Vein endothelial cell (primary cell): Measurements from ENCODE around the gene TRIM72. TPM values are rescaled to one million over a fixed set of nuclear protein-coding genes. Genes with fewer than 3 reads are reported as not detected.

ENCODE experiments used
- small RNA-seq: library from RNA; depleted of rRNA; stranded (forward); fragments of <200 nt; gene quantifications from one replicate; pipeline ENCODE3, GENCODE V24; 2012
- total RNA-seq: library from RNA; depleted of rRNA; stranded (reverse); fragments of >200 nt; gene quantifications from 2 replicates; pipeline ENCODE4 v1.2.3, GENCODE V29; 2012

Gene TRIM72, protein sequence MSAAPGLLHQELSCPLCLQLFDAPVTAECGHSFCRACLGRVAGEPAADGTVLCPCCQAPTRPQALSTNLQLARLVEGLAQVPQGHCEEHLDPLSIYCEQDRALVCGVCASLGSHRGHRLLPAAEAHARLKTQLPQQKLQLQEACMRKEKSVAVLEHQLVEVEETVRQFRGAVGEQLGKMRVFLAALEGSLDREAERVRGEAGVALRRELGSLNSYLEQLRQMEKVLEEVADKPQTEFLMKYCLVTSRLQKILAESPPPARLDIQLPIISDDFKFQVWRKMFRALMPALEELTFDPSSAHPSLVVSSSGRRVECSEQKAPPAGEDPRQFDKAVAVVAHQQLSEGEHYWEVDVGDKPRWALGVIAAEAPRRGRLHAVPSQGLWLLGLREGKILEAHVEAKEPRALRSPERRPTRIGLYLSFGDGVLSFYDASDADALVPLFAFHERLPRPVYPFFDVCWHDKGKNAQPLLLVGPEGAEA
- total RNA-seq, result under 0.01 TPM in 1 of 2 replicates, not detected in the other

DNA sequence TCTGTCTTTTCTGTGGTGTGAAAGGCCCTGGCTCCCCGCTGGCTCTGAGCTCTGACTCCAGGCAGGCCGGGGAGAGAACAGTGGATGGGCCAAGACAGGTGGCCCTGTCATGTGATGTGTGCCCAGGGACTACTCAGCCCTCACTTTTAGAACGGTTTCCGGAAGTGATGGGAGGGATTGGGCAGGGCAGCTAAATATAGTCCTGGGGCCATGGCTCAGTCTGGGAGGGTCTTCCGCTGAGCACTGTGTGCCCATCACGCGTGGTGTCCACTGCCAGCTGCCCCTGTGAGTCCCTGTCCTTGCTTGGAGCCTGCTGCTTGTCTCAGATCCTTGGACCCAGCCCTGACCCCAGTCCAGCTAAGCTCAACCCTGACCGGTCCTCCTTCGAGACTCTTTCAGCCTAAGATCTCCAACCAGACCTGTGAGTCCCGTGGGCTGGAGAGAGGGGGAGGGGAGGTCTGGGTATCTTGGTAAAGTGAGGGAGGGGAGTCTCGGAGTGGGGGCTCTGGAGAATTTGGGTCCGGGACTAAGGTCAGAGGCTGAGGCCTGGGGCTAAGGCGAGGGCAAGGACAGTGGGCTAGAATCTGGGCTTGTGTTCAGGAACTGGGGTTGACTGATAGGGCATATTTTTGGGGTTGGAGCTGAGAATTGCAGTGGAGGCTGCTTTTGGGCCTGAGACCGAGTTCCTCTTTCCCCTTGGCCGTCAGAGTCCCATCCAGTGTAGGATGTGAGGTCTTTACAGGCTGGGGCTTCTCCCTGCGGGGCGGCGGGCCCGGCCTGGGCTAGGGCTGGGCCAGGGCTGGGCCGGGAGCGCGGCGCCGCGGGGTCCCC is at the start of gene TRIM72:
Gene TRIM72, plus strand, starts transcription at position 243 of the 831 bp plus-strand sequence. CDS start 620 bp downstream, outside the sequence.

DNA sequence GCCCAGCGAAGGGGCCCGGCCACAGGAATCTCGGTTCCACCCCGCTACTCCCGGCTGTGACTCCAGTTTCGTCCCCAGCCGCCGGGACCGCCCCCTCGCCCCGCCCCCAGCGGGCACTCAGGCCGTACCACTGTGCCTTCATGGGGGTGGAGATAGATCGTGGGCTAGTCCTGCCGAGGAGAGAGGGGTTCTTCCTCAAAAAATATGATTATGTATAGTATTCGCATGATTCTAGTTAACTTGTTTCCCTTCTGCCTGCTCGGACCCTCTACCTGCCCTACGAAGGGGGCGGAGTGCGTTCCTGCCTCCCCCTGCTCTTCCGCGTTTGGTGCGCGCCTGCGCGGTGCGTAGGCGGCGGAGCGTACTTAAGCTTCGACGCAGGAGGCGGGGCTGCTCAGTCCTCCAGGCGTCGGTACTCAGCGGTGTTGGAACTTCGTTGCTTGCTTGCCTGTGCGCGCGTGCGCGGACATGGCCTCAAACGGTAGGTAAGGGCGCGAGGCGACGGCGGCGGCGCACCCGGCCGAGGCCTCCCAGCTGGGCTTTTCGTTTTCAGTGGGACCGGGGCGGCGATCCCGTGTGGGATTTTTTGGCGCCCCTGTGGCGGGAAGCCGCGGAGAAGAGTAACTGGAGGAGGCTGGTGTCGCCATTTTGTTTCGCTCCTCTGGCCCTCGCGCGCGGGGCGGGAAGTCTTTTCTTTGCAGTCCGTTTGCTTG is 34.0 kb upstream of the TRIM72 start, which contains the start of gene FUS:
Gene FUS, plus strand, starts transcription at position 393 of the 713 bp plus-strand sequence. Its CDS starts 76 bp downstream, at position 469.

DNA sequence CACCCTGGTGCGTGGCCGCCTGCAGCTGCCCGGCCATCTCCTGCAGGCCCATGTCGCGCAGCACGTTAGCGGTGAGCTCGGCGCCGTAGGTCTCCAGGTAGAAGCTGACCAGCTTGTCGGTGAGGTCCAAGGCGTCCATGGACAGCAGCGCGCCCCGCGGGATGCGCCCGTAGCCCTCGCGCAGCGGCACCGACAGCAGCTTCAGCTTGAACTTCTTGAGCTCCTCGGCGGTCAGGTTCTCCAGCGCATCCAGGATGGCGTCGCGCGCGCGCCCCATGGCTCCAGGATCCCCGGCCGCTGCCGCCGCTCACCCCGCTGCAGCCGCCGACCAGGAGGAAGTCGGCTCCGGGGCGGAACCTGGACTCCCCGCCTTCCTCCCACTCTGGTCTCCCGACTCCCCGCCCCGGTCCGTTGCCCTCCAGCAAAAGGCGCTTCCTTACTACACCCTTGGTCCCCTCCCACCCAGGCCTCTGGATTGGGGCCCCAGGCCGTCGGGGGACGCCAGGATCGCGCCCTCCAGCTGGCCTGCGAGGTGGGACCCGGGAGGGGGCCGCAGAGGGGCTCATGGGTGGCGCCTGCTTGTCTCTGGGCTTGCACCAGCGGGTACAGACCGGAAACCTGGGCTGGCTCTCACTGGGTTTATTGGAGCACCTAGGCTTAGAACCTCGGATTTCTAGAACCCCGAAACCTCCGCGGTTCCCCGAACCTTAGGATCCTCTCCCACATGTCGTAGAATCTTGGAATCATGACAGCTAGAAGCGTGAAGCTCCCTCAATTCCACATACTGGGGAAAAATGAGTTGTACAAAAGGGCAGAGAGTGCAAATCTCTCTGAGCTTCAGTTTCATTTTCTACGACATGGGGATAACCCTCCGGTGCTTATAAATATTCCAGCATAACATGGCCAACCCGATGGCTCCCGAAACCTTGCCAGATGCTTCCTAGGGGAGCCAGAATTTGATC is 11.2 kb upstream of the TRIM72 start, which contains the start of gene PYCARD:
Gene PYCARD, minus strand, starts transcription at position 347 of the 962 bp plus-strand sequence. Its CDS starts 70 bp downstream, at position 277.

DNA sequence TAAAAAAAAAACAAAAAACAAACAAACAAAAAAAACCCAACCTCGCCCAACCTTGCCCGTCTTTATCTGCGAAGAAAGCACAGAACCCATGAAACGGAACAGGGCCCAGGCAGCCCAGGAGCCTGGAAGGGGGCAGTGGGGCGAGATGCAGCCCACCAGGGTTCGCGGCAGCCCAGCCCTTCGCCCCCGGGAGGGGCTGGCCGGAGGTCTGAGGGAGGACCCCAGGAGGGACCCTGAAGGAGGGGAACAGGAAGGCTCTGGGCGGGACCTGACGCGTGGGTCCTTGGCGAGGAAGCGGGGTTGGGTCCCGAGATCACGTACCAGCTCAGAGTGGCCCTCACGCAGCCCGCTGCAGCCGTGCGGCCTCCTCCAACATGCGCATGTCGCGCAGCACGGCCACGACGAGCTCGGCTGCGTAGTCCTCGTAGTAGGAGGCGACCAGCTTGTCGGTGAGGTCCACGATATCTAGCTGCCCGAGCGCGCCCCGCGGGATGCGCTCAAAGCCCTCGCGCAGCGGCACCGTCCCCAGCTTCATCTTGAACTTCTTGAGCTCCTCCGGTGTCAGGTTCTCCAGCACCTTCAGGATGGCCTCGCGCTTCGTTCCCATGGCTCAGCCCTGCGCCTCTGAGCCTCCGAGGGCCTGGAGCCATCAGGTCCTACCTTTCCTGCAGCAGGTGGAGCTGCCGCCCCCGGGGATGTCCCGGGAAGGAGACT is 2.7 kb downstream of the TRIM72 start, which contains the start of gene PYDC1:
Gene PYDC1, minus strand, starts transcription at position 714 of the 714 bp plus-strand sequence. Its CDS starts 107 bp downstream, at position 607.

Small RNA genes lying within 50 kb of the gene (small RNA-seq; reads per million reads assigned to genes)
- gene AC009088.4 (not detected), gene NDUFA3P6 (not detected)

Other genes with a start within 250 kb of the TRIM72 start
- 15.6 and 22.2 TPM in 2 replicates for gene HSD3B7, start 228.9 kb upstream of the TRIM72 start, total RNA-seq
- gene STX1B, start 203.5 kb upstream of the TRIM72 start, total RNA-seq, result 0.33 and 0.48 TPM in 2 replicates
- 22.5 and 25.1 TPM in 2 replicates for gene STX4, start 180.6 kb upstream of the TRIM72 start, total RNA-seq
- 12.4 and 16.0 TPM in 2 replicates for gene ZNF668, start 139.9 kb upstream of the TRIM72 start, total RNA-seq
- gene ZNF646, start 139.7 kb upstream of the TRIM72 start, total RNA-seq, result 20.8 and 23.5 TPM in 2 replicates
- gene PRSS53, start 125.2 kb upstream of the TRIM72 start, total RNA-seq, result 1.3 and 2.3 TPM in 2 replicates
- 60.6 and 96.4 TPM in 2 replicates for gene VKORC1, start 119.3 kb upstream of the TRIM72 start, total RNA-seq
- 45.9 and 56.5 TPM in 2 replicates for gene BCKDK, start 105.7 kb upstream of the TRIM72 start, total RNA-seq
- gene KAT8, start 96.5 kb upstream of the TRIM72 start, total RNA-seq, result 36.1 and 40.2 TPM in 2 replicates
- not detected in 2 replicates for gene PRSS8, start 78.4 kb upstream of the TRIM72 start, total RNA-seq
- 0.10 and 0.65 TPM in 2 replicates for gene PRSS36, start 64.1 kb upstream of the TRIM72 start, total RNA-seq
- 45.4 and 58.8 TPM in 2 replicates for gene FUS, start 34.0 kb upstream of the TRIM72 start, total RNA-seq
- gene PYCARD, start 11.4 kb upstream of the TRIM72 start, total RNA-seq, result 33.2 and 53.9 TPM in 2 replicates
- not detected in 2 replicates for gene PYDC1, start 3.0 kb downstream of the TRIM72 start, total RNA-seq
- gene ITGAM, start 45.9 kb downstream of the TRIM72 start, total RNA-seq, result not detected in 2 replicates
- 0.65 and 1.1 TPM in 2 replicates for gene ITGAX, start 141.1 kb downstream of the TRIM72 start, total RNA-seq
- gene ITGAD, start 179.2 kb downstream of the TRIM72 start, total RNA-seq, result not detected in 2 replicates
- gene COX6A2, start 214.2 kb downstream of the TRIM72 start, total RNA-seq, result not detected in 2 replicates
- gene ZNF843, start 228.7 kb downstream of the TRIM72 start, total RNA-seq, result 0.19 and 0.98 TPM in 2 replicates
- gene ARMC5, start 245.4 kb downstream of the TRIM72 start, total RNA-seq, result 22.8 and 27.1 TPM in 2 replicates